Stimulated activated CD4-positive, alpha-beta T cell treated with anti-CD3 and anti-CD28 coated beads, TNF-alpha, amount 100 ng/mL, for 1 hour (primary cell): ENCODE measurements around the gene BIRC3.
A peak's percentile ranks its signal among the peaks of the same experiment; 100 is the strongest.
"Not testable (repeated sequence)": the region's sequence is repeated elsewhere in the genome, so short reads cannot be mapped to it uniquely, and the experiment has no call there.

Experiments
- DNase-seq, 3 donors: peaks; one replicate each; pipeline ENCODE4 v3.0.0-alpha.2; 2020; ENCODE audit warnings: low read depth in 3 of 3, low spot score in 1 of 3

Gene BIRC3

GRCh38 chr11:102323542-102324251, 6.4 kb downstream of the BIRC3 start:
- no peak for DNase-seq

GRCh38 chr11:102325088-102325487, 7.8 kb downstream of the BIRC3 start:
- no peak for DNase-seq

- DNase-seq = no peak
These were observed 11.5 kb downstream of the BIRC3 start for GRCh38 chr11:102328748-102329147.

- DNase-seq = no peak
These were observed 12.9 kb downstream of the BIRC3 start for GRCh38 chr11:102330231-102330630.

GRCh38 chr11:102331341-102331740, 14.1 kb downstream of the BIRC3 start:
- no peak for DNase-seq

- DNase-seq = no peak
These were observed 15.3 kb downstream of the BIRC3 start for GRCh38 chr11:102332611-102332994.

- DNase-seq = no peak
These were observed 21.3 kb downstream of the BIRC3 start for GRCh38 chr11:102338479-102339010.

GRCh38 chr11:102341311-102341710, 24.0 kb downstream of the BIRC3 start:
- DNase-seq = not testable (repeated sequence)

- DNase-seq = peak in 1 of 3 donors; percentile 46
These were observed 24.6 kb downstream of the BIRC3 start for GRCh38 chr11:102341844-102342318.

- DNase-seq = no peak
These were observed 26.5 kb downstream of the BIRC3 start for GRCh38 chr11:102343809-102344208.

- no peak for DNase-seq
These were observed 28.6 kb downstream of the BIRC3 start for GRCh38 chr11:102345904-102346303.

GRCh38 chr11:102346456-102346747, 29.1 kb downstream of the BIRC3 start:
- no peak for DNase-seq

GRCh38 chr11:102346748-102347461, 29.6 kb downstream of the BIRC3 start, which contains the start of gene BIRC2:
Gene BIRC2 (plus strand): TSS chr11:102347214. CDS start chr11:102349855, 2,641 bp downstream.
- peak; percentile 80 to 95 (median 90) for DNase-seq

- no peak for DNase-seq
These were observed 30.4 kb downstream of the BIRC3 start for GRCh38 chr11:102347462-102348370.

- no peak for DNase-seq
These were observed 39.8 kb downstream of the BIRC3 start for GRCh38 chr11:102357116-102357515.

- DNase-seq = no peak
These were observed 42.1 kb downstream of the BIRC3 start for GRCh38 chr11:102359372-102359771.

- no peak for DNase-seq
These were observed 43.4 kb downstream of the BIRC3 start for GRCh38 chr11:102360681-102361080.

- DNase-seq = no peak
These were observed 44.1 kb downstream of the BIRC3 start for GRCh38 chr11:102361086-102362031.

GRCh38 chr11:102364991-102365390, 47.7 kb downstream of the BIRC3 start:
- DNase-seq = no peak

- no peak for DNase-seq
These were observed 50.1 kb downstream of the BIRC3 start for GRCh38 chr11:102367364-102367763.
